ENCODE data around the gene TRIP13.

DNA sequence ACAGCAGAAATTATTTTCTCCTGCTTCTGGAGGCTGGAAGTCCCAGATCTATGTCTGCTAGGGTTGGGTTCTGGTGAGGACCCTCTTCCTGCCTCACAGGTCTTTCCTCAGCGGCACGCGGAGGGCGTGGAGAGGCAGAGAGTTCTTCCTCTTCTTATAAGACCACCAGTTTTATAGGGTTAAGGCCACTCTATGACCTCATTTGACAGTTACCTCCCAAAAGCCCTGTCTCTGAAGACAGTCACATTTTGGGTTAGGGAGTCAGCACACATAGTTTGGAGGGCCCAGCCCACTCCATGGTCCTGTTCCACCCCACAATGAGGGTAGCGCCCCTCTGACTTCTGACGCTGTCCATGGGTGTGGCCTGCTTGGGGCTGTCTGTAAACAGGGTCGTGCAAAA, 46.7 kb downstream of the TRIP13 start:
- TF ChIP-seq FOXP2 (optimal IDR thresholded peaks at IDR 0.05; ENCODE audit: control extremely low read depth, extremely low read length, insufficient read depth) (no peak), POLR2AphosphoS5 (IDR thresholded peaks at IDR 0.05; ENCODE audit: borderline replicate concordance, low read depth, low read length) (no peak), EZH2 (IDR thresholded peaks at IDR 0.05) (no peak)
